ENCODE results near the gene TNFAIP8L2. TPM values are rescaled to one million over a fixed set of nuclear protein-coding genes. Genes with fewer than 3 reads are reported as not detected.

The TNFAIP8L2 gene
- total RNA-seq, 1 experiment from 2014 or later = not detected

DNA sequence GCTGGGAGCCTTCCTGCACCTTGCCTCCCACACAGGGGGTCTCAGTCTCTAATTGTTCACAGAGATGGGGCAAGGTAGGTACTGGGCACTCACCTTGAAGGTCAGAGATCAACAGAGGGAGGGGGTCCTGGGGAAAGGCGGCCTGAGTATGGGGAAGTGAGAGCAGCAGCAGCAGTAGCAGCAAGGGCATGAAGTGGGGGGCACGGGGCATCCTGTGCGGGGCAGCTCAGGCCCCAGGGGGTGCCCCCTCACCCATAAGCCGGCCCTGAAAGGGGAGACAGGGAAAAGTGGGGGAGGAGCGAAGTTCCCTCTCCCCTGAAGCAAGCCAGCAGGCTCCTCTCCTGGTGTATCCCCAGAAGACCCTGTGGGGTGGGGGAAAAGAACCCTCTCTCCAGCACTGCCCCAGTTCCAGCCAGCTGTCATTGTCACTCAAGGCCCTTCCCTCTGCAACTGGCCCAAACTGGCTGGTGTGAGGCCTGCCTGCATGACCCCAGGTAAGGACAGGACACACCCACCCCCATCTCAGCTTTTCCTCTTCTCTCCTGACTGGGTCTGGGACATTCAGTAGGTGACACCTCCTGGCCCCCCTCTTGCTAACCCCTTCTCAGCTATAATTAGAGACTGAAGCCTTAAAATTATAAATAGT, 13.9 kb upstream of the TNFAIP8L2 start:
- H2AFZ ChIP-seq (ENCODE audit: low read depth, low read length, poor library complexity, severe bottlenecking) = no peak overlapping the region
- ChIA-PET RAD21 (ENCODE audit: low non-redundant PET in 1 of 2, low total read pairs in 2 of 2, uncharacterized antibody in 2 of 2, unreplicated experiment in 2 of 2) (no interaction called here), CTCF (interaction anchor here (0.7 to 0.9 kb wide), 2 partner anchors 14 to 41 kb away, joined by 3 read pairs; partner anchors contain the start of gene TNFAIP8L2), POLR2A (no interaction called here)
- no TSS peak for BruUV-seq (replicated peaks)
- H3K4me3 ChIP-seq (replicated peaks in 1 of 2; ENCODE audit: low read depth in 1 of 2, low read length in 2 of 2) = no peak overlapping the region
- ATAC-seq = no peak
- no peaks in the 10 kb centered on the region for H3K9me2 ChIP-seq (ENCODE audit: insufficient read depth)
- no peak overlapping the region for H3K9ac ChIP-seq (ENCODE audit: low read length)
- no peak for DNase-seq (ENCODE audit: low read depth, low spot score)
- TF ChIP-seq ZBTB33 (IDR thresholded peaks at IDR 0.05; ENCODE audit: extremely low read depth, insufficient replicate concordance, low read length) (no peak), EGR1 (IDR thresholded peaks at IDR 0.05; ENCODE audit: low read depth) (no peak), SRF (IDR thresholded peaks at IDR 0.05; ENCODE audit: low read depth) (no peak), SP1 (IDR thresholded peaks at IDR 0.05; ENCODE audit: low read depth) (no peak), REST (IDR thresholded peaks at IDR 0.05; ENCODE audit: low read depth) (no peak), RAD21 (IDR thresholded peaks at IDR 0.05; ENCODE audit: low read depth) (no peak), TCF7L2 (IDR thresholded peaks at IDR 0.05; ENCODE audit: borderline replicate concordance, extremely low read depth, insufficient read depth, insufficient read length) (no peak), CEBPB (IDR thresholded peaks at IDR 0.05; ENCODE audit: low read depth) (no peak), JUND (IDR thresholded peaks at IDR 0.05) (no peak), FOSL1 (IDR thresholded peaks at IDR 0.05; ENCODE audit: low read depth) (no peak), EZH2 (IDR thresholded peaks at IDR 0.05) (no peak), CBX3 (IDR thresholded peaks at IDR 0.05; ENCODE audit: low read depth) (no peak), EZH2phosphoT487 (IDR thresholded peaks at IDR 0.05; ENCODE audit: borderline replicate concordance) (no peak), YY1 (IDR thresholded peaks at IDR 0.05; ENCODE audit: extremely low read depth, insufficient replicate concordance, low read depth, low read length) (no peak), POLR2A (IDR thresholded peaks at IDR 0.05; ENCODE audit: borderline replicate concordance, extremely low read depth, insufficient read depth, insufficient read length) (no peak)
- TF ChIP-seq, protein P1, sequence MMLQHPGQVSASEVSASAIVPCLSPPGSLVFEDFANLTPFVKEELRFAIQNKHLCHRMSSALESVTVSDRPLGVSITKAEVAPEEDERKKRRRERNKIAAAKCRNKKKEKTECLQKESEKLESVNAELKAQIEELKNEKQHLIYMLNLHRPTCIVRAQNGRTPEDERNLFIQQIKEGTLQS (IDR thresholded peaks at IDR 0.05) = no peak
- H3K27me3 ChIP-seq (ENCODE audit: insufficient read depth, low read length) = no peaks in the 10 kb centered on the region
- H3K9me3 ChIP-seq (ENCODE audit: control insufficient read depth in 1 of 2, insufficient read depth in 1 of 2, low read depth in 1 of 2, low read length in 2 of 2) = no peaks in the 10 kb centered on the region
- H3K4me1 ChIP-seq (ENCODE audit: control insufficient read depth in 1 of 2, insufficient read depth in 2 of 2, low read length in 2 of 2) = peaks cover 7 to 17% of the 10 kb centered on the region in 2 experiments; a peak in 3 of 4 replicates
- no peaks in the 10 kb centered on the region for H3K36me3 ChIP-seq (ENCODE audit: control insufficient read depth in 1 of 2, insufficient read depth in 2 of 2, low read length in 2 of 2)
- no peak overlapping the region for H3K27ac ChIP-seq (ENCODE audit: low read depth, low read length)
- no peaks in the 10 kb centered on the region for H4K20me1 ChIP-seq (ENCODE audit: insufficient read depth)
- no peak overlapping the region for H3K4me2 ChIP-seq (ENCODE audit: low read length)
- intact Hi-C loops (cut with micrococcal nuclease) = no loop called here
- H3K79me2 ChIP-seq (ENCODE audit: insufficient read depth, low read length) = no peaks in the 10 kb centered on the region
